ENCODE measurements around the gene NSMF. TPM values are rescaled to one million over a fixed set of nuclear protein-coding genes. Genes with fewer than 3 reads are reported as not detected.

Gene NSMF
- total and polyA plus RNA-seq, 2 of the 4 experiments (the other 2 are of a cell fraction) = 7.7 to 40.9 TPM

DNA sequence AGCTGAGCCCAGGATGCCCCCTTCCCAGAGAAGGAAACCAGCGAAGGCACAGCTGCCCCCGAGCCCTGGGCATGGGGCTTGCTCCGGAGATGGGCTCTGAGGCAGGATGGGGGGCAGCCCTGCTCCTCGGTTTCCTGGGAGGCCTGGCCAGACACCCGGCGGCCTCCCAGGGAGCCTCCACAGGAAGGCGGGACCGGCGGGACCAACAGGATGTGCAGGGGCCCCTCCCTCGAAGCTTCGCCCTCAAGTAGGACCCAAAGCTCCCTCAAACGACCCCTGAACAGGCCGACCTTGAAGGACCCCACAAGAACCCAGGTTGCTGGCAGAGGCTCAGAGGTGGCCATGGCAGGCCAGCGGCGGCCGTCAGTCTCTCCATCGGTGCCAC lies 47.9 kb downstream of the NSMF start:
- TF ChIP-seq BHLHE40 (IDR thresholded peaks at IDR 0.05; ENCODE audit: low read depth, low read length) (no peak), FOS (IDR thresholded peaks at IDR 0.05; ENCODE audit: low read depth, low read length) (no peak), SMC3 (IDR thresholded peaks at IDR 0.05; ENCODE audit: low read depth, low read length) (no peak), NFE2L2 (IDR thresholded peaks at IDR 0.05; ENCODE audit: low read depth, low read length) (no peak)
- no peak for ATAC-seq (ENCODE audit: low read depth)
- Histone ChIP-seq H3K9ac (ENCODE audit: low read depth, low read length) (no peak overlapping the region), H4K91ac (ENCODE audit: insufficient read depth, low read depth, low read length) (peak overlapping the region; percentile 88), H3K4me1 (ENCODE audit: control insufficient read depth, insufficient read depth, low read length) (peaks cover 28% of the 10 kb centered on the region), H2AK5ac (ENCODE audit: low read depth, low read length) (peak overlapping the region; percentile 86), H3K27ac (ENCODE audit: insufficient read depth, low read length) (peak overlapping the region; percentile 66), H3K4me2 (ENCODE audit: low read depth, low read length) (peak overlapping the region; percentile 40; the same call in 1 of the 2 replicates), H2BK5ac (ENCODE audit: low read depth, low read length, poor library complexity, severe bottlenecking) (peak overlapping the region; percentile 49), H3K18ac (ENCODE audit: low read depth, low read length) (peak overlapping the region; percentile 56; the same call in 1 of the 2 replicates), H3K79me1 (ENCODE audit: low read depth in 1 of 2, low read length in 2 of 2) (peaks cover 15 to 41% of the 10 kb centered on the region in 2 experiments; a peak in 3 of 4 replicates), H2BK15ac (ENCODE audit: low read depth, low read length) (peak overlapping the region; percentile 49; the same call in 1 of the 3 replicates), H3K36me3 (ENCODE audit: control insufficient read depth, insufficient read depth, low read length) (no peaks in the 10 kb centered on the region), H4K20me1 (ENCODE audit: insufficient read depth, low read length) (no peaks in the 10 kb centered on the region), H4K8ac (ENCODE audit: low read depth in 2 of 2, low read length in 2 of 2) (peak overlapping the region in 1 of 2 experiments; percentile 55; a peak in 2 of 4 replicates), H2AFZ (replicated peaks; ENCODE audit: low read length, poor library complexity) (peak overlapping the region; percentile 40), H3K9me1 (ENCODE audit: insufficient read depth, low read length) (peaks cover 12% of the 10 kb centered on the region), H3K4ac (ENCODE audit: low read depth, low read length) (peak overlapping the region; percentile 90), H2AK9ac (replicated peaks; ENCODE audit: low read depth, low read length, poor library complexity) (peak overlapping the region; percentile 77), H3K27me3 (ENCODE audit: control insufficient read depth, insufficient read depth, low read length) (no peaks in the 10 kb centered on the region), H2BK120ac (ENCODE audit: low read depth, low read length) (peak overlapping the region; percentile 73), H3K23ac (ENCODE audit: low read depth, low read length) (peak overlapping the region; percentile 31; the same call in 1 of the 2 replicates), H3K56ac (ENCODE audit: extremely low read depth, insufficient read depth, low read length) (no peak overlapping the region), H3K9me3 (ENCODE audit: control insufficient read depth, insufficient read depth, low read length) (no peaks in the 10 kb centered on the region), H3K14ac (replicated peaks; ENCODE audit: low read depth, low read length) (peak overlapping the region; percentile 50), H3K4me3 (ENCODE audit: insufficient read depth, low read depth, low read length) (no peak overlapping the region), H4K5ac (ENCODE audit: low read depth, low read length) (peak overlapping the region; percentile 72), H2BK20ac (ENCODE audit: low read depth, low read length) (peak overlapping the region; percentile 80)
- no TSS peak for BruUV-seq (replicated peaks)
- in situ Hi-C loops (cut with MboI; ENCODE audit: low sequenced_read_pairs) (no loop called here), dilution Hi-C loops (cut with HindIII; ENCODE audit: low sequenced_read_pairs, unreplicated experiment) (no loop called here), intact Hi-C loops (cut with micrococcal nuclease) (no loop called here)
- no peak for DNase-seq
- WGBS, 2 experiments (ENCODE audit: extremely low coverage in 2 of 2, insufficient read length in 1 of 2) = 55% methylated on average over 7 of the region's 17 CpGs; no CpG with 5 or more reads in 1 of the 2 experiments
- ChIA-PET POLR2A (ENCODE audit: unreplicated experiment) (no interaction called here), CTCF (no interaction called here)

Data from IMR-90 (cell line).